GM13977 (cell line): ENCODE data around the gene SPTA1.

ENCODE experiments used
- DNase-seq: peaks from one replicate; pipeline ENCODE4 v3.0.0; 2012; ENCODE audit warnings: low spot score
- CTCF ChIP-seq: IDR thresholded peaks from 2 replicates; pipeline ENCODE4 v1.5.1; 2012; ENCODE audit warnings: mild to moderate bottlenecking, control low read depth; ENCODE audit not compliant: insufficient read depth; ENCODE audit errors: extremely low read depth, missing control alignments
- in situ Hi-C: fragments of 300-500 bp; cut with MboI; formaldehyde crosslinking; loops from one replicate; pipeline ENCODE4 v1.12.0; 2022; ENCODE audit warnings: low sequenced_read_pairs, low pct_unique_long_range_greater_than_20kb, mixed read lengths, inconsistent platforms; ENCODE audit not compliant: unreplicated experiment

The SPTA1 gene

GRCh38 chr1:158686111-158687009 lies at the start of gene SPTA1:
Gene SPTA1 (minus strand): TSS chr1:158686715. CDS start chr1:158686517, 198 bp downstream.
- no peak for DNase-seq
- in situ Hi-C loops, result no loop called here
- no peak for TF ChIP-seq CTCF

DNA sequence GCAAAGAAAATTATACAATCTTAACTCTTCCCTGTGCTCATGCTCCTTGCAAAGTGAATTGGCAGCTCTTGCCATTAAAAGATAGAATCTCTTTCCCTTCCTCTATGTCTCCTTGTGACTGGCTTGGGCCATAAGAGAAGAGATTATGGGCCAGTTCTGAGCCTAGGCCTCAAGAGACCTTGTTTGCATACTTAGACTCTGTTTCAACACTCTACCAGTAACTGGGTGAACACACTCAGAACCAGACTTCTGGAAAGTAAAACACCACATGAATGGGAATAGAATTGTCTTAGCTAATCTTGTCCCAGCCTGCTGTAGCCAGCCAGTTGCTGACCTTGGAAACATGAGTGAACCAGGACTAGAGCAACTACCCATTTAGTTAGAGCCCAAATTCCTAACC lies 49.3 kb upstream of the SPTA1 start:
- no peak for TF ChIP-seq CTCF
- in situ Hi-C loops, result no loop called here
- no peak for DNase-seq

DNA sequence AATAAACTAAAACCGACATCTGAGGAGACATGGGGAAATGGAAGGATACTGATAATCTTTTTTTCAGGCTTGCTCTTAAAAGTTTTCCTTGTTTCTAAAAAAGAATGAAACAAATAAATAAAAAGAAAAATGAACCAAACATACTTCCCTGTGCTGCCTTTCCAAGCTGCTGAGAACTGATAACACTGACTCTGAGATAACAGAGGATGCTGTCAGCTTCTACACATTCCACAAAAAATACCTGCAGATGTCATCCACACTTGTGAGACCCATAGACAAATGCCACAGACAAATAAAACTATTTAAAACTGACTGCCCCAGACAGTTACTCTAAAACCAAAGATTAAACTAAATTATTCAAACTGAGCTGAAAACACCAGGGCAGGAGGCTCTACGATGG lies 46.0 kb upstream of the SPTA1 start:
- in situ Hi-C loops, result no loop called here
- DNase-seq, result no peak
- no peak for TF ChIP-seq CTCF

- in situ Hi-C loops, result no loop called here
- DNase-seq, result no peak
- no peak for TF ChIP-seq CTCF
Observed at GRCh38 chr1:158731707-158732106, 45.2 kb upstream of the SPTA1 start.

DNA sequence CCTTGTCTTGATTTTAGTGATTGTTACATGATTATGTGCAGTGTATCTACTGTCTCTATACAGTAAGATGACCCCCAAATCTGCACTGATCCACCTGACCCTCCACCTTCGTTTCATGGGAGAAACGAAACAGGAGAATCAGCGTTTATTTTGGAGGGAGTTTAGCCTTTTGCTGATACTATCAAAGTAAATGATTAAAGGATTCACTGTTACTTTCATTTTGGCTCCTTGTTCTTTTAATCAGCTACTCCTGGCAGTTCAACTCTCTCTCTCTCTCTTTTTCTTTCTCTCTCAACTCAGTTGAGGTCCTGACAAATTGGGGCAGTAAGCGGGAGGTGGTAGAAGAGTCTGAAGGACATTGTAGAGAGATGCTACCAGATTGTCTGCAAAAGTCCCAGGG lies 43.9 kb upstream of the SPTA1 start:
- TF ChIP-seq CTCF, result no peak
- DNase-seq, result no peak
- in situ Hi-C loops, result no loop called here

DNA sequence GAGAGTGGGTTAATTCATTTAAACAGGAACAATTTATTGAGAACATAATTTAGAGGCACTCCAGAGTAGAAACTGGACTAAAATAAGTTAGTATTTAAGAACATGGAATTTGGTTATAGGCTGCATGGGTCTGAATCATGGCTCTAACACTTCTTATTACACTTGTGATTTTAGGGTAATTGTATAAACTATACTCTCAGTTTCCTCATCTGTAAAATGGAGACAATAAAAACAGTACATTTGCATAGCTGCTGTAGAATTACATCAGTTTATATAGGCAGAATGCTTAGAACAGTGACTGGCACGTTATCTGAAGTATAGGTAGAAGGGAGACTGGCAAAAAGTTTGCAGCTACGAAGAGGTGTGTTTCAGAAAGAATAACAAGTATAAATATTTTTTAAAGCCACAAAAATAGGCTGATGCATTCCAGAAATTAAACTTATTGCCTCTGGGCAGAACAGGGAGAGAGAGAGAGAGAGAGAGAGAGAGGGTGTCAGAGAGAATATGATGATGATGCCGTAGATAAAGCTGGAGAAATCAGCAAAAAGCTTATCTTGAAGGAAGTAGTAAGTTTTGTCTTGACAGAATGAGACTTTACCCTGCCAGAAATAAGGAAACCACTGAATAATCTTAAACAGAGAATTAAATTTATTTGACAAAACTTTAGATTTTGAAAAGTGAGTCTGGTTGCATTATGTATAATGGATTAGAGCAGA lies 42.2 kb upstream of the SPTA1 start:
- TF ChIP-seq CTCF, result no peak
- in situ Hi-C loops, result no loop called here
- no peak for DNase-seq
